NCI-H69 (cell line): Measurements from ENCODE around the gene CNTN5.

Source experiments
- DNase-seq: peaks from one replicate; lab custom pipeline; 2025; lab: John Stamatoyannopoulos, UW

The CNTN5 gene

GRCh38 chr11:100093698-100094097, 1072.9 kb downstream of the CNTN5 start:
- no peak for DNase-seq

GRCh38 chr11:100094121-100094865, 1073.5 kb downstream of the CNTN5 start:
- no peak for DNase-seq

DNA sequence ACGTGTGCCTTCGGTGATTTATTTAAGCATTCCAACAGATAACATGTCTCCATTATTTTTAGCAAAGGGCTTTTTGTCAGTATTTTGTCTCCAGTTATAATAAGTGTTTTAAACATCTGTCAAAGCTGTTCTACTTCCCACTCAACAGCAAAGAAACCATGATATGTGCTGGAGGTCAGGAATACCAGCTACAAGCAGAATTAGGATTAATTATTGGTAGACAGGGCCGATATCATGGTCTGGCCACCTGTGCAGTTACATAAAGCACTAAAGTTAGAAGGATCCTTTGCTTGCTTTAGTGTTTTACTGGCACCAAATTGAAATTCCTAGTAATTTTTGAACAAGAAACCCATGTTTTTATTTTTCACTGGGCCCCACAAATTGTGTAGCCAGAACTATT, 1075.1 kb downstream of the CNTN5 start:
- DNase-seq = no peak

DNA sequence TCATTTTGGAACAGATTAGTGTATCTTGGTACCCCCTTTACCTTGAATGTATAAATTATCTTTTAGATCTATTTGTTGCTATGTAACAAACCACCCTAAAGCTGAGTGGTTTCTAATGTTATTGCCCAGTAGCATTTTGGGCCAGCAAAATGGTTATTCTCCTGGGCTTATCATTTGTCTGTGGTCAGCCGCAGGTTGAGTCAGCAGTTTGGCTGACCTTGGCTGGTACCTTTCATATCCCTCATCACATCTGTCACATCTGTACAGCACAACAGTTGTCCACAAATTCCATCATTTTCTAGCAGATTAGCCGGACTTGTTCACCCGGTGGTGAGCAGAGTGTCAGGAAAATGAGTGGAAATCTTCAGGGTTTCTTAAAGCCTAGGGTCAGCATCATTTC, 1077.8 kb downstream of the CNTN5 start:
- DNase-seq = no peak

DNA sequence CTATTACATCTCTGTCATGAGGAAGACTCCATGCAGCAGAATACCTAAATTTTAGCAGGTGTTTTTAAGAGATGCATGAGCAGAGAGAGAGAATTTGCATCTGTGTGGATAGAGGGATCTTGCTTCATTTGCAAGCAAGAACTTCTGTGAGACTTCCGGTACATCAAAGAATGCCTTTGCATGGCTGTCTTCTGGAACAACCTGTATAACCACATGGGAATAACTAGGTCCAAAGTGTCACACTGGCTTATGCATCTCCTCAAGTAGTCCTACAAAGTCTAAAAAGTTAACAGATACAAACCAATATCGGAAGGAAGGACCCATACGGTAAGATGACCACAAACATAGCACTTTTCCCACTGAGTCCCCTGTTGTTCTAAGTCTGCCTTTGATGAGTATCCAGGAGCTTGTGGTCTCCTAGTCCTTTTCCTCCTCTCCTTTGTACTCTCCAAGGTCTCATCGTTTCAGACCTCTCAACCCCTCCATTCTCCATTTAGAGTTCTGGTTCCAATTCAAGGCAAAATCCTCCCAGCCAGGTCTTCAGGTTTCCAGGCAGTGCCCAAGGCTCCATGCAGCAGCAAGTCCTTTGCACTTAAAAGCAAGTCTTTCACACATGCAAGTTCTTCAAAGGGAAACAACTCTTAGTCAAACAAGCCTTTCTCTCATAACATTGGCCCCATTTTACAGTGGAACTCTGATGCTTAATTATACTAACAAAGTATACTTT, 1084.7 kb downstream of the CNTN5 start:
- no peak for DNase-seq

DNA sequence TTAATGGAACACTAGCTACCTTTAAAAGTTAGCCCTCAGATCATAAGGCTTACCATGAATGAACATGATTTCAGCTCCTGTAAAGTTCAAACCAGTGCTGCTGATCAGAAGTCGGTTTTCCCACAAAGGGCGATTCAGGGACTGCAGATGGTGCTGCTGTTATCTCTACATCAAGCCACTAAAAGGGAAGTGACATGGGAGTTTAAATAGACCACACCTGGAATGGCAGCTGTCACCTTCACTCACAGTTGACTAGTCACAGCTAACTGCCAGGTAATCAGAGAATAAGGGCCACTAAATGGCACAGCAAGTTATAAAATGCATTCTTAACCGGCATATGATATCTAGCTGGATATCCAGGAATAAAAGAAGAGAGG, 1085.2 kb downstream of the CNTN5 start:
- peak; percentile 55 for DNase-seq

DNA sequence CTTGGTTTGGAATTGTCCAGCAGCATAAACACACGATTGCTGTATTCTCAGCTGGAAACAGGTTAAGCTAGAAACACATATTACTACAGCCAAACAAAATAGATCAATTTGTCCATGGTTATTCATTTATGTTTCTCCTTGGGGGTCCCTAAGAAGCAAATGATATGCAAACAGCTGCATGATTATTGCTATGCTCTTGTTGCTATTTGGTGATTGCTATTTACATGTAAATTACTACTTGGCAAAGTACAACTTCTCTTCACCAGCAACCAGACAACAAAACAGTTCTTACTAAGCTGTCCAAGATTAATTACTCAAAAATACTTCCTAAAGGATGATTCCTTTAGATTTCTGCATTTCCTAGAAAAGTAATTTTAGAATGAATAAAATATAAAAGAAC, 1098.4 kb downstream of the CNTN5 start:
- peak; percentile 60 for DNase-seq

DNA sequence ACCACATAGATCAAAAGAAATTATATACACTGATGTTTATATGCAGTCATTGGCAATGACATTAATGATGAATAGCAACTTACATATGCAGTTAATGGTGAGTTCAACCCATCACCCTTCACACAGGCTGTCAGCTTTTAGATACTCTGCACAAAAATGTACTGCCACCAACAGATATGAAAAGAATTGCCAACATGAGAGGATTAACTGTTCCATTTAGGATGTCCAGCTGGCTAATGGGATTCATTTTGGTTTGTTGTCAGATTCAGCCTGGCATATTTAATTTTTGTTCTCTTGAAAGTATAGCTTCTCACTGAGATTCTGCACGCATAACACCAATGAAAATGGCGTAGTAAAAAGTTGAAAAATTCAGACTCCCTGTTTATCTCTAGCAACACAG, 1112.4 kb downstream of the CNTN5 start:
- DNase-seq = no peak

DNA sequence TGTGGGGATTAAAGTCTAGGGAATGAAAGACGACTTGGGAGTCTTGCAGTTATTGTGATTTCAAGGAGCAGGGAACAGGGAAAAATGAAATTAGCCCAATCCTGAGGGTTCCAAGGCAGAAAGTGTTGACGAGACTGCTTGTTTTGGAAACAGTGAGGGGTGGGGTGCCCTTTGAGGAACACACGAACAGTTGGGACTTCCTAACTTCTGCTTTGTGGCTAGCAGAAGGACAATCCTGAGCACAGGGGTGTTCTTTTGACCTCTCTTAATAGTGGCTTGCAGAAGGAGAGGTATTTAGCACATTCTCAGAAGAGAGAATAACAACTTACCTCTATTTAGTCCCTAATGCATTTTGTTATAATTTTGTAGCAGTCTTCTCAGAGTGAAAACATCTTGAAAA, 1120.5 kb downstream of the CNTN5 start:
- no peak for DNase-seq

DNA sequence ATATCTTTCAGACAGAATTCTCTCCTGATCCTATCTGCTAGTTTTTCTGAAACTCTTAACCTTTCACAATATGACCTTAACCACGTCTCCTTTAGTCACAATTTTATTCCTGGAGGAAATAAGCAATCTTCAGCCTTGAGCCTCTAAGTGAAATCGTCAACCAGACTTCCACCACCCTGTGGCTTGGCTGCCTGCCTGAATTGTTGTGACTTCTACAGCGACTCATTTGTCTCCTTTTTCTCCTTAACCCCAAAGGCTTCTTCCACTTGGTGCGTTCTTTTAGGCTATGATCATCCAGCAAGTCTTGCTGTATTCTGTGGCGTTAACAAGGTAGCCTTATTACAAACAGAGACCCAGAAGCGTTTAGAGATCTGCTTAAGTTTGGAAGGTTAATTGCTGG, 1131.2 kb downstream of the CNTN5 start:
- peak; percentile 60 for DNase-seq

DNA sequence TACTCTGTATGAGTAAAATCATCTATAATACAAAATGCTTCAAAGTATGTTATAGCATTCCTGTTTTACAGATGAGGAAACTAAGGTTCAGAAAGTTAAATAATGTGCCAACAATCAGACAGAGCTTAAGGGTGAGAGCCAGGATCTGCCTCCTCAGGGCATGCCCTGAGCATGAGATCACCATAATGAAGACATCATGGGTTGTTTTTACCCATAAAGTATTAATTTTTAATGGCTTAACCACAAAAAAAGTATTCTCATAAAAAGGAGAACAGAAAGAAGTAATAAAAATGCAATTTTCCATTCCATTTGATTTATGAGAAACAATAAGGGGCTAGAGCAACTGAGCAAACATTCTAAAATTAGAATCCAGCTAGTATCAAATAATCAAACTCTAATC, 1132.0 kb downstream of the CNTN5 start:
- DNase-seq = peak; percentile 6

DNA sequence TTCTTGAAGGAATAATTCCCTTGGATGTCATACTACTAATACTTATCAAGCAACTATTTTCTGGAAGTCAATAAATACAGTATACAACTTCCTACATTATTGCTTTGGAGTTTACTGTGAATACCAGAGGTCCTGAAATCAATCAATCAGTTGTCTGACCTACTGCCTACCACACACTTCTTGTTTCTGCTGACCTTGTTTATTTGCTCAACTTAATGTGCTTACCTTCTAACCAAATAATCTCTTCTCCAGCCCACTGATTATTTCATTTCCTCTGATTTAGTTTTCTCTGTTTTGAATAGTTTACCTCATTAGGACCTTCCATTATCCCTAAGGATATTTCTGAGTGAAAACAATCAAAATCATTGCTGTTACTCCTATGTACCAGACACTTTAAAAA, 1142.7 kb downstream of the CNTN5 start:
- DNase-seq = no peak

- DNase-seq = no peak
These were observed 1154.1 kb downstream of the CNTN5 start for GRCh38 chr11:100174881-100175280.

DNA sequence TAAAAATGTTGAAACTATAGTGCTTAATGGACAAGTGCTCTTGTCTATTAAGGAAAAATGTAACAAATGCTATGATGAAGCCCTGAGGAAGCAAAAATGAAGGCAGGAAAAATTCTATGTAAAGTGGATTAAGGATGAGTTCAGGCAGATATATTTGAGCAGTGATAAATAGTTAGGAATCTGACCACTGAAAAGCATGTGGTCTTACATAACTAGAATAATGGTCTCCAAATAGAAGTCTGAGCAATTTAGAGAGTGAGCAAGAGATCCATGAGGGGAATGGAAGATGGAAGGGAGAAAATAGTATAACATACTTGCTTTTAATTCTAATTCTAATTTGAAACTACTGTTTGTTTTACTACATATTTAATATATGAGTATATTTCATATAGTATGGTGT, 1155.7 kb downstream of the CNTN5 start:
- DNase-seq = no peak

- no peak for DNase-seq
These were observed 1156.9 kb downstream of the CNTN5 start for GRCh38 chr11:100177651-100178050.

- no peak for DNase-seq
These were observed 1161.6 kb downstream of the CNTN5 start for GRCh38 chr11:100182350-100182749.

DNA sequence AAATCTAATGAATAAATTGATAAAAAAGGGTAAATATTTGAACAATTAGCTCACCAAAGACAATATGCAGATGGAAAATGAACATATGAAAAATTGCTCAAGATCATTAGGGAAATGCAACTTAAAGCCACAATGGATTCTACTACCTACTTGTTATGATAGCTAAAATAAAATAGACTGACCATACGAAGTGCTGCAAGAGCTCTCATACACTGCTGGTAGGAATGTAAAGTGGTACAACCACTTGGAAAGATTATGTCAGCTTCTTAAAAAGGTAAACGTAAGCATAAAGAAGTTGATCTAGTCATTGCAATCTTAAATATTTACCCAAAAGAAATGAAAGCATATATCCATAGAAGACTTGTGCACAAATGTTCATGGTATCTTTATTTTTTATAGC, 1162.2 kb downstream of the CNTN5 start:
- peak; percentile 42 for DNase-seq

GRCh38 chr11:100185588-100185987, 1164.8 kb downstream of the CNTN5 start:
- no peak for DNase-seq

- DNase-seq = peak; percentile 56
These were observed 1167.5 kb downstream of the CNTN5 start for GRCh38 chr11:100188137-100188783.

DNA sequence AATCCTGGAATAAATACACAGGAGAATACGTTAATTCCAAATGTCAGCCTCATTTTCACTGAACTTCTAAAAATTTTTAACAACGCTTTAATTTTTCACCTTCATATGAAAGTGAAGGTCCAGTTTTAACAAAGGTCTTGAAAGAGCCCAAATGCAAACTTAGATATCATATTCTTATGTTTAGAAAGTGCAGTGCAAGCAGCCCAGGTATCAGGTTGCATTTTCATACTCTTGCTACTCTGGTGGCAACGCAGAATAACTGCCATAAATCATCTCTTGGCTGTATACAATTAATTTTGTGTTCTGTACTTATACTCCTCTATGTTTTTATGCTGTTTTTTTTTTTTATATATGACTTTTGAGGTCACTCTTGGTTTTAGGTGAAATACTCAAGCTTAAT, 1169.6 kb downstream of the CNTN5 start:
- peak; percentile 48 for DNase-seq

GRCh38 chr11:100192181-100192580, 1171.4 kb downstream of the CNTN5 start:
- DNase-seq = no peak

GRCh38 chr11:100203789-100204188, 1183.0 kb downstream of the CNTN5 start:
- peak; percentile 66 for DNase-seq

- DNase-seq = no peak
These were observed 1185.2 kb downstream of the CNTN5 start for GRCh38 chr11:100205926-100206325.
